ENCODE data around the gene S1PR5.

GRCh38 chr19:10478476-10478875 lies 38.8 kb downstream of the S1PR5 start:
- no peak for TF ChIP-seq CTCF (conservative IDR thresholded peaks at IDR 0.05; ENCODE audit: low read depth, low read length)
- no peak for TF ChIP-seq EZH2 (IDR thresholded peaks at IDR 0.05; ENCODE audit: borderline replicate concordance, low read depth, low read length, poor library complexity, severe bottlenecking)

All from A673 (cell line).